Measurements from ENCODE around the gene ELMOD1. TPM values are rescaled to one million over a fixed set of nuclear protein-coding genes. Genes with fewer than 3 reads are reported as not detected.

Gene ELMOD1
- total and polyA plus RNA-seq, 4 donors = 0.14 to 0.42 TPM; not detected in 2

DNA sequence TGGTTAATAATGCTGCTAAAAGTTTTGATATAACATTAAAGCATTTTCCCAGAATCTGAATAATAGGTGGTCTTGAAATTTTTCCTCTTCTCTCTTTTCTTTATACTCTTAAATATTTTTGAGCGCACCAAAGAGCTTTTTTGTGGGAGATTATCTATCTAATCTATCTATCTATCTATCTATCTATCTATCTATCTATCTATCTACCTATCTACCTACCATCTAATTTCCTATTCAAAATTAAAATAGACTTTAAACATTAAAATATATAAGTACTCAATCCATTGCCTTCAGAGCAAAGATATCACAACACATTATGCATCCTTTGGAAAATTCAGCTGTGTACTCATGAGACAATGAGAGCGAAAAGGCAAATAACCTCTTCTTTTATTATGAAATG is 55.8 kb downstream of the ELMOD1 start:
- TF ChIP-seq HNF4G (IDR thresholded peaks at IDR 0.05) (no peak), ATF3 (IDR thresholded peaks at IDR 0.05) (no peak)
- WGBS = 90% methylated on average over 2 of the region's 2 CpGs
- H3K9me3 ChIP-seq (ENCODE audit: control insufficient read depth in 4 of 4, low read length in 3 of 4) = no peaks in the 10 kb centered on the region
- no peak overlapping the region for H3K4me3 ChIP-seq (ENCODE audit: low read depth in 1 of 3, low read length in 3 of 3)
- no peaks in the 10 kb centered on the region for H3K4me1 ChIP-seq (ENCODE audit: control insufficient read depth in 4 of 4, insufficient read depth in 4 of 4, low read length in 3 of 4)
- no peak overlapping the region for H3K27ac ChIP-seq (ENCODE audit: low read depth in 1 of 2, low read length in 2 of 2)
- no peaks in the 10 kb centered on the region for H3K27me3 ChIP-seq (ENCODE audit: control insufficient read depth in 4 of 4, insufficient read depth in 4 of 4, low read length in 3 of 4)
- H3K36me3 ChIP-seq (ENCODE audit: control insufficient read depth in 4 of 4, insufficient read depth in 3 of 4, low read depth in 1 of 4, low read length in 3 of 4) = no peaks in the 10 kb centered on the region
- no peak for DNase-seq (ENCODE audit: low spot score)
- H3K9ac ChIP-seq (ENCODE audit: low read depth in 1 of 2, low read length in 2 of 2) = no peak overlapping the region

GRCh38 chr11:107648242-107648641 is 57.3 kb downstream of the ELMOD1 start:
- H3K9ac ChIP-seq (ENCODE audit: low read depth in 1 of 2, low read length in 2 of 2) = no peak overlapping the region
- H3K9me3 ChIP-seq (ENCODE audit: control insufficient read depth in 4 of 4, low read length in 3 of 4) = no peaks in the 10 kb centered on the region
- no peak overlapping the region for H3K4me3 ChIP-seq (ENCODE audit: low read depth in 1 of 3, low read length in 3 of 3)
- DNase-seq (ENCODE audit: low spot score) = no peak
- TF ChIP-seq NR2F2 (IDR thresholded peaks at IDR 0.05) (no peak), TAF1 (conservative IDR thresholded peaks at IDR 0.05) (no peak), HNF4G (IDR thresholded peaks at IDR 0.05) (no peak)
- no peaks in the 10 kb centered on the region for H3K4me1 ChIP-seq (ENCODE audit: control insufficient read depth in 4 of 4, insufficient read depth in 4 of 4, low read length in 3 of 4)
- H3K27ac ChIP-seq (ENCODE audit: low read depth in 1 of 2, low read length in 2 of 2) = no peak overlapping the region
- H3K27me3 ChIP-seq (ENCODE audit: control insufficient read depth in 4 of 4, insufficient read depth in 4 of 4, low read length in 3 of 4) = no peaks in the 10 kb centered on the region
- H3K36me3 ChIP-seq (ENCODE audit: control insufficient read depth in 4 of 4, insufficient read depth in 3 of 4, low read depth in 1 of 4, low read length in 3 of 4) = no peaks in the 10 kb centered on the region
- 75% methylated on average over 3 of the region's 3 CpGs for WGBS

- 75% methylated on average over 4 of the region's 4 CpGs for WGBS
Observed at GRCh38 chr11:107651672-107652071, 60.7 kb downstream of the ELMOD1 start.

GRCh38 chr11:107653076-107653475 is 62.1 kb downstream of the ELMOD1 start:
- WGBS = 74% methylated on average over 1 of the region's 1 CpG
- Histone ChIP-seq H3K9me3 (ENCODE audit: control insufficient read depth in 4 of 4, low read length in 3 of 4) (no peaks in the 10 kb centered on the region), H3K36me3 (ENCODE audit: control insufficient read depth in 4 of 4, insufficient read depth in 3 of 4, low read depth in 1 of 4, low read length in 3 of 4) (no peaks in the 10 kb centered on the region), H3K4me1 (ENCODE audit: control insufficient read depth in 4 of 4, insufficient read depth in 4 of 4, low read length in 3 of 4) (peaks cover 0 to 2% (median 0%) of the 10 kb centered on the region in 4 donors), H3K27me3 (ENCODE audit: control insufficient read depth in 4 of 4, insufficient read depth in 4 of 4, low read length in 3 of 4) (no peaks in the 10 kb centered on the region), H3K27ac (ENCODE audit: low read depth in 1 of 2, low read length in 2 of 2) (no peak overlapping the region), H3K4me3 (ENCODE audit: low read depth in 1 of 3, low read length in 3 of 3) (no peak overlapping the region), H3K9ac (ENCODE audit: low read depth in 1 of 2, low read length in 2 of 2) (no peak overlapping the region)
- no peak for DNase-seq (ENCODE audit: low spot score)
- TF ChIP-seq ATF3 (IDR thresholded peaks at IDR 0.05) (no peak), GABPA (IDR thresholded peaks at IDR 0.05 in 1 of 2, conservative IDR thresholded peaks at IDR 0.05 in 1 of 2) (no peak), JUND (IDR thresholded peaks at IDR 0.05) (no peak), CTCF (IDR thresholded peaks at IDR 0.05; ENCODE audit: low read depth, low read length, missing input control) (no peak), HNF4G (IDR thresholded peaks at IDR 0.05) (no peak), SP1 (IDR thresholded peaks at IDR 0.05) (no peak), TAF1 (conservative IDR thresholded peaks at IDR 0.05) (no peak), FOXA2 (IDR thresholded peaks at IDR 0.05) (no peak)
- TF ChIP-seq, protein P1, sequence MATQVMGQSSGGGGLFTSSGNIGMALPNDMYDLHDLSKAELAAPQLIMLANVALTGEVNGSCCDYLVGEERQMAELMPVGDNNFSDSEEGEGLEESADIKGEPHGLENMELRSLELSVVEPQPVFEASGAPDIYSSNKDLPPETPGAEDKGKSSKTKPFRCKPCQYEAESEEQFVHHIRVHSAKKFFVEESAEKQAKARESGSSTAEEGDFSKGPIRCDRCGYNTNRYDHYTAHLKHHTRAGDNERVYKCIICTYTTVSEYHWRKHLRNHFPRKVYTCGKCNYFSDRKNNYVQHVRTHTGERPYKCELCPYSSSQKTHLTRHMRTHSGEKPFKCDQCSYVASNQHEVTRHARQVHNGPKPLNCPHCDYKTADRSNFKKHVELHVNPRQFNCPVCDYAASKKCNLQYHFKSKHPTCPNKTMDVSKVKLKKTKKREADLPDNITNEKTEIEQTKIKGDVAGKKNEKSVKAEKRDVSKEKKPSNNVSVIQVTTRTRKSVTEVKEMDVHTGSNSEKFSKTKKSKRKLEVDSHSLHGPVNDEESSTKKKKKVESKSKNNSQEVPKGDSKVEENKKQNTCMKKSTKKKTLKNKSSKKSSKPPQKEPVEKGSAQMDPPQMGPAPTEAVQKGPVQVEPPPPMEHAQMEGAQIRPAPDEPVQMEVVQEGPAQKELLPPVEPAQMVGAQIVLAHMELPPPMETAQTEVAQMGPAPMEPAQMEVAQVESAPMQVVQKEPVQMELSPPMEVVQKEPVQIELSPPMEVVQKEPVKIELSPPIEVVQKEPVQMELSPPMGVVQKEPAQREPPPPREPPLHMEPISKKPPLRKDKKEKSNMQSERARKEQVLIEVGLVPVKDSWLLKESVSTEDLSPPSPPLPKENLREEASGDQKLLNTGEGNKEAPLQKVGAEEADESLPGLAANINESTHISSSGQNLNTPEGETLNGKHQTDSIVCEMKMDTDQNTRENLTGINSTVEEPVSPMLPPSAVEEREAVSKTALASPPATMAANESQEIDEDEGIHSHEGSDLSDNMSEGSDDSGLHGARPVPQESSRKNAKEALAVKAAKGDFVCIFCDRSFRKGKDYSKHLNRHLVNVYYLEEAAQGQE (IDR thresholded peaks at IDR 0.05) = no peak

More at GRCh38 chr11:107651672-107652071, 60.7 kb downstream of the ELMOD1 start:
- Histone ChIP-seq H3K27me3 (ENCODE audit: control insufficient read depth in 4 of 4, insufficient read depth in 4 of 4, low read length in 3 of 4) (no peaks in the 10 kb centered on the region), H3K9ac (ENCODE audit: low read depth in 1 of 2, low read length in 2 of 2) (no peak overlapping the region), H3K9me3 (ENCODE audit: control insufficient read depth in 4 of 4, low read length in 3 of 4) (no peaks in the 10 kb centered on the region), H3K4me3 (ENCODE audit: low read depth in 1 of 3, low read length in 3 of 3) (no peak overlapping the region), H3K4me1 (ENCODE audit: control insufficient read depth in 4 of 4, insufficient read depth in 4 of 4, low read length in 3 of 4) (peaks cover 0 to 2% (median 0%) of the 10 kb centered on the region in 4 donors), H3K27ac (ENCODE audit: low read depth in 1 of 2, low read length in 2 of 2) (no peak overlapping the region), H3K36me3 (ENCODE audit: control insufficient read depth in 4 of 4, insufficient read depth in 3 of 4, low read depth in 1 of 4, low read length in 3 of 4) (no peaks in the 10 kb centered on the region)
- TF ChIP-seq HNF4G (IDR thresholded peaks at IDR 0.05) (no peak), RXRA (IDR thresholded peaks at IDR 0.05) (no peak), ZBTB33 (IDR thresholded peaks at IDR 0.05) (no peak), RAD21 (IDR thresholded peaks at IDR 0.05) (no peak), FOXA2 (IDR thresholded peaks at IDR 0.05) (no peak), YY1 (IDR thresholded peaks at IDR 0.05) (no peak)
- TF ChIP-seq, protein P2, sequence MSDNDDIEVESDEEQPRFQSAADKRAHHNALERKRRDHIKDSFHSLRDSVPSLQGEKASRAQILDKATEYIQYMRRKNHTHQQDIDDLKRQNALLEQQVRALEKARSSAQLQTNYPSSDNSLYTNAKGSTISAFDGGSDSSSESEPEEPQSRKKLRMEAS (IDR thresholded peaks at IDR 0.05) = no peak
- no peak for DNase-seq (ENCODE audit: low spot score)
